NCI-H82 (cell line): ENCODE measurements around the gene TMEM134.
"Not testable (repeated sequence)": the region's sequence is repeated elsewhere in the genome, so short reads cannot be mapped to it uniquely, and the experiment has no call there.

ENCODE experiments used
- DNase-seq: peaks from one replicate; lab custom pipeline; 2025; lab: John Stamatoyannopoulos, UW

The TMEM134 gene

GRCh38 chr11:67485873-67486361, 16.9 kb upstream of the TMEM134 start:
- DNase-seq = not testable (repeated sequence)

- DNase-seq = no peak
Measured at GRCh38 chr11:67484847-67485311, 15.8 kb upstream of the TMEM134 start.

- DNase-seq = no peak
Measured at GRCh38 chr11:67483831-67484665, 15.0 kb upstream of the TMEM134 start.

- peak; percentile 97 for DNase-seq
Measured at GRCh38 chr11:67482827-67483798, 14.1 kb upstream of the TMEM134 start, which contains the start of gene AIP. AIP (plus strand) TSS chr11:67483026; CDS start chr11:67483159, 133 bp downstream.

GRCh38 chr11:67482275-67482826, 13.3 kb upstream of the TMEM134 start:
- DNase-seq = no peak

GRCh38 chr11:67477344-67478050, 8.4 kb upstream of the TMEM134 start:
- not testable (repeated sequence) for DNase-seq

- not testable (repeated sequence) for DNase-seq
Measured at GRCh38 chr11:67476692-67477091, 7.6 kb upstream of the TMEM134 start.

- DNase-seq = no peak
Measured at GRCh38 chr11:67472882-67473281, 3.8 kb upstream of the TMEM134 start.

GRCh38 chr11:67470337-67471002, 1.4 kb upstream of the TMEM134 start:
- no peak for DNase-seq

GRCh38 chr11:67469508-67469811, 409 bp upstream of the TMEM134 start:
- DNase-seq = no peak

GRCh38 chr11:67468456-67468758, 644 bp downstream of the TMEM134 start:
- peak; percentile 30 for DNase-seq

GRCh38 chr11:67468056-67468455, 995 bp downstream of the TMEM134 start:
- DNase-seq = no peak

- no peak for DNase-seq
Measured at GRCh38 chr11:67466962-67467771, 1.9 kb downstream of the TMEM134 start.

GRCh38 chr11:67466367-67466766, 2.7 kb downstream of the TMEM134 start:
- no peak for DNase-seq

GRCh38 chr11:67465530-67465929, 3.5 kb downstream of the TMEM134 start:
- DNase-seq = not testable (repeated sequence)

- DNase-seq = no peak
Measured at GRCh38 chr11:67465189-67465510, 3.9 kb downstream of the TMEM134 start.

GRCh38 chr11:67464411-67465188, 4.5 kb downstream of the TMEM134 start:
- DNase-seq = peak; percentile 60

GRCh38 chr11:67463680-67464410, 5.2 kb downstream of the TMEM134 start:
- DNase-seq = no peak

GRCh38 chr11:67463186-67463585, 5.9 kb downstream of the TMEM134 start:
- DNase-seq = no peak
